ENCODE measurements around the gene OXA1L.
"Not testable (repeated sequence)": the region's sequence is repeated elsewhere in the genome, so short reads cannot be mapped to it uniquely, and the experiment has no call there.

The OXA1L gene

GRCh38 chr14:22766457-22767322 is at the start of gene OXA1L:
OXA1L (plus strand) TSS chr14:22766688; CDS start chr14:22766702, 14 bp downstream.
- H3K27ac ChIP-seq: peak within 1 kb of the TSS; percentile 76 to 84
- DNase-seq (ENCODE audit: low spot score): peak; percentile 97
- no peak for TF ChIP-seq CTCF (IDR thresholded peaks at IDR 0.05)
- peak within 1 kb of the TSS; percentile 75 for H3K4me3 ChIP-seq

DNA sequence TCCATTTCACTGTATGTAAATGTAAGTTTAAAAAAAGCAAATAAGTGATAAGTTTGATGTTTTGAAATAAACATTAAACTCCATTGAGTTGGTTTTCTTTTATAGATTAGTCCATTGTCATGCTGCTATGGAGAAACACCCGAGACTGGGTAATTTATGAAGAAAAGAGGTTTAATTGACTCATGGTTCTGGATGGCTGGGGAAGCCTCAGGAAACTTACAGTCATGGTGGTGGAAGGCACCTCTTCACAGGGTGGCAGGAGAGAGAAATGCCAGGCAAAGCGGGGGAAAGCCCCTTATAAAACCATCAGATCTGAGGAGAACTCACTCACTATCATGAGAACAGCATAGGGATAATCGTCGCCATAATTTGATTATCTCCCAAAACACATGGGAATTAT is 48.4 kb upstream of the OXA1L start:
- no peak for TF ChIP-seq CTCF (IDR thresholded peaks at IDR 0.05)
- no peak overlapping the region for H3K27ac ChIP-seq

DNA sequence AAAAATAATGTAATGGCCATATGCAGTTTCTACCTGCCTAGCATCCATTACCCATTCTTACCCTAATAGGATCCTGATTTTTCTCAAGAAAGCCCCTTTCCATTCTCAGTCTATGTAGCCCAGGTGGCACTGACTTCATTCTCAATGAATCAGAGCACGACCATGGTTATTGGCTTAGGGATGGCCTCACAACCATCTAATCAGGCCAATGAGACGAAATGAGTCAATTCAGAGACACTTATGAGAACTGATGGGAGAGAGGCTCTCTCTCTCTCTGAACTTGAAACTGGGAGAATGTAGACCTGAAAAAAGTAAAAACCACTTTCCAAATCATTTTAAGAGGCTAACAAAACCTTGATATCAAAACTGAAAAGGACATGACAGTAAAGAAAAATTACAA is 45.3 kb upstream of the OXA1L start:
- Histone ChIP-seq H3K4me3 (no peak overlapping the region), H3K27ac (no peak overlapping the region)
- no peak for TF ChIP-seq CTCF (IDR thresholded peaks at IDR 0.05)
- DNase-seq (ENCODE audit: low spot score): no peak

More for the DNA sequence above, 48.4 kb upstream of the OXA1L start:
- no peak overlapping the region for H3K4me3 ChIP-seq
- no peak for DNase-seq (ENCODE audit: low spot score)

DNA sequence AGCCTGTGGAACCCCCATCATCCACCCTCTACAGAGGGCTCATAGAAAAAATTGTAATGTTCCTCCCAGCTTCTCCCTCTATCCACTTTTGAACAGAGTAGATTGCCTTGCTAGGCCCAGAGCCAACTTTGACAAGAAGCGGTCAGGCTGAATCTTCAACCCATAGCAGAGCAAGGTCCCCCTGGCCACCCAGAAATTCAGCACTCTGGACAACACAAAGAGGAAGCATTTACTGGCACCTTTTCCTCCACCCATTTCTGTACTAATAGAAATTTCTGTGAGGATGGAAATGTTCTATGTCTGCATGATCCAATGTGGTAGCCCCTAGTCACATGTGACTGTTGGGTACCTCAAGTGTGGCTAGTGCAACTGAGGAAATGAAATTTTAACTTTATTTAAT is 42.7 kb upstream of the OXA1L start:
- no peak for DNase-seq (ENCODE audit: low spot score)
- Histone ChIP-seq H3K4me3 (no peak overlapping the region), H3K27ac (no peak overlapping the region)
- TF ChIP-seq CTCF (IDR thresholded peaks at IDR 0.05): no peak

DNA sequence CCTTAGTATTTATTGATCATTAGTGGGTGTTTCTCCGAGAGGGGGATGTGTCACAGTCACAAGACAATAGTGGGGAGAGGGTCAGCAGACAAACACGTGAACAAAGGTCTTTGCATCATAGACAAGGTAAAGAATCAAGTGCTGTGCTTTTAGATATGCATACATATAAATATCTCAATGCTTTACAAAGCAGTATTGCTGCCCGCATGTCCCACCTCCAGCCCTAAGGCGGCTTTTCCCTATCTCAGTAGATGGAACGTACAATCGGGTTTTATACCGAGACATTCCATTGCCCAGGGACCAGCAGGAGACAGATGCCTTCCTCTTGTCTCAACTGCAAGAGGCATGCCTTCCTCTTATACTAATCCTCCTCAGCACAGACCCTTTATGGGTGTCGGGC is 41.6 kb upstream of the OXA1L start:
- not testable (repeated sequence) for H3K27ac ChIP-seq; H3K4me3 ChIP-seq; DNase-seq (ENCODE audit: low spot score)

DNA sequence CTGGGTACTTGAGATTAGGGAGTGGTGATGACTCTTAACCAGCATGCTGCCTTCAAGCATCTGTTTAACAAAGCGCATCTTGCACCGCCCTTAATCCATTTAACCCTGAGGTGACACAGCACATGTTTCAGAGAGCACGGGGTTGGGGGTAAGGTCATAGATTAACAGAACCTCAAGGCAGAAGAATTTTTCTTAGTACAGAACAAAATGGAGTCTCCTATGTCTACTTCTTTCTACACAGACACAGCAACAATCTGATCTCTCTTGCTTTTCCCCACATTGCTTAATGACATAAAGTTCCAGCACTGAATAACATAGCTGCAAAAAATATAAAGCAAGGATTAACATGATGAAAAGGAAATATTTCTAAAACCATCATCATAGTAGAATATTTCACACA is 41.1 kb upstream of the OXA1L start:
- not testable (repeated sequence) for H3K4me3 ChIP-seq; DNase-seq (ENCODE audit: low spot score); H3K27ac ChIP-seq

- no peak overlapping the region for H3K27ac ChIP-seq
- no peak for TF ChIP-seq CTCF (IDR thresholded peaks at IDR 0.05)
- no peak overlapping the region for H3K4me3 ChIP-seq
- no peak for DNase-seq (ENCODE audit: low spot score)
Observed at GRCh38 chr14:22726012-22726411, 40.5 kb upstream of the OXA1L start.

DNA sequence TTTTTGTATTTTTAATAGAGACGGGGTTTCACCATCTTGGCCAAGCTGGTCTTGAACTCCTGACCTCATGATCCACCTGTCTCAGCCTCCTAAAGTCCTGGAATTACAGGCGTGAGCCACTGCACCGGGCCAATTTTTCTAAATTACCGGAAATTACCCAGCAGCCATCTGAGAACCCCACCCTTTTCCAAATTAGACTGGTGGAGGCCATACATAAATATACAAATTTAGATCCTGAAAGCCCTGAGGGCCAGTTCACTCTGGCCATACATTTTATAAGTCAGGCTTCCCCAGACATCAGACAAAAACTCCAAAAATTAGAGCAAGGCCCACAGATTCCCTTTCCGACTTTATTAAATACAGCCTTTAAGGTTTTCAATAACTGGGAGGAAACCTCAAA is 34.4 kb upstream of the OXA1L start:
- not testable (repeated sequence) for DNase-seq (ENCODE audit: low spot score); H3K4me3 ChIP-seq

More for the DNA sequence above, 34.4 kb upstream of the OXA1L start:
- H3K27ac ChIP-seq: not testable (repeated sequence)
